GM19395 (cell line): ENCODE measurements around the gene SND1.

ENCODE experiments used
- ATAC-seq: cut with Tn5 transposase; IDR thresholded peaks from one replicate; pipeline ENCODE4 v1.9.1; 2021; ENCODE audit warnings: mild to moderate bottlenecking, moderate library complexity; ENCODE audit not compliant: unreplicated experiment

The SND1 gene

GRCh38 chr7:127718340-127718679 lies 66.3 kb downstream of the SND1 start:
- ATAC-seq: no peak

- ATAC-seq: no peak
Observed at GRCh38 chr7:127726476-127726875, 74.5 kb downstream of the SND1 start.

GRCh38 chr7:127730658-127731276 lies 78.8 kb downstream of the SND1 start:
- no peak for ATAC-seq

DNA sequence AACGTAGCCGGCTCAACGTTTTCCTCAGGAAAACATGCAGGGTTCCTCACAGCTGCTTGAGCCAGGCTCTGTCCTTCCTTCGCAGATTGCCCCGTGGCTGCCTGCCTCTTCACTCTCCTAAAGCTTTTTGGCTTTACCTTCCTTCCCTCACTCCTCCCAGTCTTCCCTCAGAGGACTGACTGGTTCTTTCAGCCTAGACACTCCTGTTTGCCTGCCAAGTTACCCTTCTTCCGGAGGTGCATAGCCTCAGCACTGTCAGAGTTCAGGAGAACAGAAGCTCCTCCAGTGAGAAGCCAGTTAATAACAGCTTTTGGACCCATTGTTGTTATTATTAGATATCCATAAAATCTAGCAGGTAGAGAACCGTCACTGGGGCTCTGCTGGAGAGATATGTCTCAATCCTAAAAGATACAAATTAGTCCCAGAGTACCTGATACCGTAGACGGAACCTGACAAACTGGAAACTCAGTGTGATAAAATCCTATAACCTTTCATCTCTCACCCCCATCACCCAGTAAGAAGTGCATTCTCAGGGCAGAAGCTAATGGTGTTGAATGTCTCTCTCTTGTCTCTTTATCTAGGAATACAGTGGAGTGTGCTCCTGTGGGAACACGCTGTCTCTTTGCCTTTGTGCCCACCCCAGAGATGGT lies 79.6 kb downstream of the SND1 start:
- no peak for ATAC-seq

DNA sequence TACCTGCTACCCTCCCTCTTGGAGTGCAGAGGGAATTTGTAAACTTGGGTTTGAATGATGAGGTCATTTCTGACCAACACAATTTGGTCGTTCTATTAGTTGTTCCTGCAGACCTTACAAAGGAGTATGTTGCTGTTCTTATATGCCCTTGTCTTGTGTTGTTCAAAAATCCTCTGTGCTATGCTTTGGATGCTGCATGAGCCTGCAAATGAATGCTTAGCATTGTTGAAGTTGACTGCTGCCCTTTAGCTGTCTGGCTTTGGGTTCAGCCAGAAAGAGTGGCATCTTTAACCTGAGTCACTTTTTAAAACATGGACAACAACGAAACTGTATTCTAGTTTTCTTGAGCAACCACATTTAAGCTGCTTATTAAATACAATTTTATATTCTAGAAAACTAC lies 80.3 kb downstream of the SND1 start:
- ATAC-seq: no peak

DNA sequence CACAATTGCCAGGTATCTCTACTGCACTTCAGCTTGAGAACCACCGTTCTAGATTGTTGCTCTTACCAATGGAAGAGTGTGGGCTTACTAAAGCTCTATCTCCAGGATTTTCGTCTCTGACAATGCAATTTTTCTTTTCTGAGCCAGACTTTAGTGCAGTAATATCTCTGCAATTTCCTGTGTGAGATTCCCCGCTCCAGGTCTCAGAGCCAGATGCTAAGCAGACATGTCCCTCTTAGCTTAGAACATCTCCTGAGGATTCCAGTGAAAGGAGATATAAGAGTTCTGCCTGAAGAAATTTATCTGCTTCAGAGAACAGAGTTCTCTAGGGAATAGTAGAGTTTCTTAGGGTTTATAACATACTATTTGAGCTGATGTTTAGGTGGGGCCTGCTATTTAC lies 82.0 kb downstream of the SND1 start:
- ATAC-seq: no peak

- no peak for ATAC-seq
Observed at GRCh38 chr7:127736511-127736910, 84.5 kb downstream of the SND1 start.

GRCh38 chr7:127738859-127739258 lies 86.9 kb downstream of the SND1 start:
- ATAC-seq: no peak

DNA sequence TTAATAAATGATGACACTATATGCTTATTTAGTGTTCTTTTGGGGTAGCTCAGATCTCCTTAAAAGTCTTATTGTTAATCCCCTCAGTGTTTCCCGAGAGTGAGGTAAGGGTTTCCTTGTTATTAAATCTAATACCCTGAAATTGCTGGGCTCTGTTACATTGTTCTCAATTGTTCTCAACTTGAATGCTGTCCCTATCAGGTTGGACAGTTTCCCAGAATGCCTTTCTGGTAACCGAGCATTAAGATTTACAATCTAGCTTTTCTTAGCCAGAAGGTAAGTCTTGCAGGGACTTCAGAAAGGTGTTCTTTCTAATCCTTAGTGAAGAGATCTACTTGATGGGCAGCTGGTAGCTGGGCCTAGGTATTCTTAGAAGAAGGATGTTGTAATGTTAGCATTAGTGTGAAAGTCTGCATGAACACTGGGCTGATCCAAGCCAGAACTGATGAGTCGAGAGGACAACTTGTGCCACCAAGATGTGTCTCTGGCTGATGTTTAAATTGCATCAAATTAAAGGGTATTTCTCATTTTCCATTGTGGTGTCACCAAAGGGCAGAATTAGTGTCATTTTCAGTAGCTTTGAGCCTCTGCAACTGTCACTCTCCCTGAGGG lies 89.9 kb downstream of the SND1 start:
- ATAC-seq: no peak

GRCh38 chr7:127745445-127745844 lies 93.5 kb downstream of the SND1 start:
- no peak for ATAC-seq

- ATAC-seq: no peak
Observed at GRCh38 chr7:127751062-127751461, 99.1 kb downstream of the SND1 start.

GRCh38 chr7:127751490-127752448 lies 99.8 kb downstream of the SND1 start:
- ATAC-seq: no peak

DNA sequence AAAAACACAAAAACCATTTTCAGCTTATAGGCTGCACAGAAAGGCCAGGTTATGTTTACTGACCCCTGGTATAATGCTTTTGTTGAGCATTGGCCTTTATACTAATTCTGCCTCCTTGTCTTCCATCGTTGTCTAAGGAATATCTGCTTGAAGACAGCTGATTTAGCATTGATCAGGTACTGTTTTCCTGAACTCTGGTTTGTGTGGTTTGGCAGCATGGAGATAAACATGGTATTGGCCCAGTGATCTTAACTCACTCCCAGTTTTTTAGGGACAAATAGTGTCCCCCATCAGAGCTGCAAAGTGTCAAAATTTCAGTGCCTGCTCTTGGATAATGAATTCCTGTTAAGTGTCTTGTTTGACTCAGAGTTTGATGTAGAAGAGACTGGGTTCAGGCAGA lies 100.8 kb downstream of the SND1 start:
- ATAC-seq: no peak

GRCh38 chr7:127754457-127754856 lies 102.5 kb downstream of the SND1 start:
- no peak for ATAC-seq

DNA sequence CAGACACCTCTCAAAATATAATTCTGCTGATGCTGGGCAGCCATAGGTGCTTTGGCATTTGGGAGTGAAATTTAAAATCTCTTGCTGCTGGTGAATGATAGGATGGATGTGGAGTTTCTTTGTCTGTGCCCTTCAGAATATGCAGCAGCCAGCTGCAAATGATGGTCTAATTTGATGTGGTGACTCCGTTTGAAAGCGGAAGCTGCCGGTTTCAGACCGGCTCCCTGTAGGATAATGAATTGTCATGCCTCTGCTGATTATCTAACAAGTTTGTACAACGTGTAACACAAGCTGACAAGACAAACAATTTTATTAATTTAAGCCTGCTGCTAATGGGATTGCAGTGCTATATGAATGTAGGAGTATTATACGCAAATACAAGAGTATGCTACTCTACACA lies 103.5 kb downstream of the SND1 start:
- ATAC-seq: no peak

- ATAC-seq: no peak
Observed at GRCh38 chr7:127755965-127756364, 104.0 kb downstream of the SND1 start.

DNA sequence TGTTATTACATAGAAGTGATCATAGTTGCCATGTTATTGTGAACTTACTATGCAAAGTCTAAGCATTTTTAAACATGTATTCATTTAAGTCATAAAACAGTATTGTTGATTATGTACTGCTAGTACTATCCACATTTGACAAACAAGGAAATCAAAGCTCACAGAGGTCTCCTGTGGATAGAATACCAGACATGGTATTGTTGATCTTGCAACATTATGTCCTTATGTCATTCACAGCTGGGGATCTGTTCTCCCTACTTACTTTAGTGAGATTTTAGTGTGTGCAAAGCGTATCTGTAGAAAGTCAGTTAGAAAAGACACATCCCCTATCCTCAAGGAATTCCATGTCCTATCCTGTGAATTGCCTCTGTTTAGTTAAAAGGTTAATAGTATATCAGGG lies 106.1 kb downstream of the SND1 start:
- no peak for ATAC-seq

- ATAC-seq: no peak
Observed at GRCh38 chr7:127758845-127759244, 106.9 kb downstream of the SND1 start.

GRCh38 chr7:127759945-127760421 lies 108.0 kb downstream of the SND1 start:
- no peak for ATAC-seq

GRCh38 chr7:127760436-127761031 lies 108.5 kb downstream of the SND1 start:
- no peak for ATAC-seq

DNA sequence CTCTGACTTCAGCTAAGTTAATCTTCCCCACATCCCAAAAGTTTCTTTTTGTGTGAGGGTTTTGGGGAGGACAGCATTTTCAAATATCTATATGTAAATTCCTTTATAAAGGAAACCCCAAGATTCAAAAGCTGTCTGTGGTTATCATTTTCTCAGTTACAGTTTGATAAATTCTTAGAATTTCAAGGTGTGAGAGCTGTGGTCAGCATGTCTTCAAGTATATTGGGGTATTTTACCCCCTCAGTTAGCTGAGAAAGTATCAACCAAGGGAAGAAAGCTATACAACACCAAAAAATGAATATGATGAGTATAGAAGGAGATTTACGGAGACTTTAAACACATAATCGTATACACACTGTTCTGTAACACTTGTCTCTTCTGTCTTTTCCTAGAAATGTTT lies 109.2 kb downstream of the SND1 start:
- ATAC-seq: no peak
